Thyroid gland (tissue), 4 donors: ENCODE measurements around the gene APOLD1.

Source experiments
- POLR2A ChIP-seq, 2 donors: fragments of 450-650 bp; IDR thresholded peaks; one replicate each; pipeline ENCODE4 v1.6.1; 2017; ENCODE audit warnings: antibody characterized with exemption in 2 of 2, mild to moderate bottlenecking in 2 of 2, moderate library complexity in 1 of 2
- TF ChIP-seq, protein P1 (sequence below), 6 experiments: fragments of 200-600 bp in 3 of 6; fragments of 450-650 bp in 3 of 6; sonication (generic) in 3 of 6; IDR thresholded peaks; one replicate each; pipeline ENCODE4 v1.5.1; 2016 to 2019; ENCODE audit warnings: antibody characterized with exemption in 6 of 6, mild to moderate bottlenecking in 2 of 6, inconsistent platforms in 1 of 6, moderate library complexity in 1 of 6

GRCh38 chr12:12784911-12785814 lies at the start of gene APOLD1:
- TF ChIP-seq, protein P1, sequence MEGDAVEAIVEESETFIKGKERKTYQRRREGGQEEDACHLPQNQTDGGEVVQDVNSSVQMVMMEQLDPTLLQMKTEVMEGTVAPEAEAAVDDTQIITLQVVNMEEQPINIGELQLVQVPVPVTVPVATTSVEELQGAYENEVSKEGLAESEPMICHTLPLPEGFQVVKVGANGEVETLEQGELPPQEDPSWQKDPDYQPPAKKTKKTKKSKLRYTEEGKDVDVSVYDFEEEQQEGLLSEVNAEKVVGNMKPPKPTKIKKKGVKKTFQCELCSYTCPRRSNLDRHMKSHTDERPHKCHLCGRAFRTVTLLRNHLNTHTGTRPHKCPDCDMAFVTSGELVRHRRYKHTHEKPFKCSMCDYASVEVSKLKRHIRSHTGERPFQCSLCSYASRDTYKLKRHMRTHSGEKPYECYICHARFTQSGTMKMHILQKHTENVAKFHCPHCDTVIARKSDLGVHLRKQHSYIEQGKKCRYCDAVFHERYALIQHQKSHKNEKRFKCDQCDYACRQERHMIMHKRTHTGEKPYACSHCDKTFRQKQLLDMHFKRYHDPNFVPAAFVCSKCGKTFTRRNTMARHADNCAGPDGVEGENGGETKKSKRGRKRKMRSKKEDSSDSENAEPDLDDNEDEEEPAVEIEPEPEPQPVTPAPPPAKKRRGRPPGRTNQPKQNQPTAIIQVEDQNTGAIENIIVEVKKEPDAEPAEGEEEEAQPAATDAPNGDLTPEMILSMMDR (IDR thresholded peaks at IDR 0.05): no peak
- TF ChIP-seq POLR2A (IDR thresholded peaks at IDR 0.05): peak; percentile 10 to 54
